GM18870 (cell line): ENCODE results near the gene ZFP57.
"Not testable (repeated sequence)": the region's sequence is repeated elsewhere in the genome, so short reads cannot be mapped to it uniquely, and the experiment has no call there.

ENCODE experiments used
- ATAC-seq: cut with Tn5 transposase; IDR thresholded peaks from one replicate; pipeline ENCODE4 v1.9.1; 2021; ENCODE audit warnings: moderate library complexity; ENCODE audit not compliant: unreplicated experiment

The ZFP57 gene

DNA sequence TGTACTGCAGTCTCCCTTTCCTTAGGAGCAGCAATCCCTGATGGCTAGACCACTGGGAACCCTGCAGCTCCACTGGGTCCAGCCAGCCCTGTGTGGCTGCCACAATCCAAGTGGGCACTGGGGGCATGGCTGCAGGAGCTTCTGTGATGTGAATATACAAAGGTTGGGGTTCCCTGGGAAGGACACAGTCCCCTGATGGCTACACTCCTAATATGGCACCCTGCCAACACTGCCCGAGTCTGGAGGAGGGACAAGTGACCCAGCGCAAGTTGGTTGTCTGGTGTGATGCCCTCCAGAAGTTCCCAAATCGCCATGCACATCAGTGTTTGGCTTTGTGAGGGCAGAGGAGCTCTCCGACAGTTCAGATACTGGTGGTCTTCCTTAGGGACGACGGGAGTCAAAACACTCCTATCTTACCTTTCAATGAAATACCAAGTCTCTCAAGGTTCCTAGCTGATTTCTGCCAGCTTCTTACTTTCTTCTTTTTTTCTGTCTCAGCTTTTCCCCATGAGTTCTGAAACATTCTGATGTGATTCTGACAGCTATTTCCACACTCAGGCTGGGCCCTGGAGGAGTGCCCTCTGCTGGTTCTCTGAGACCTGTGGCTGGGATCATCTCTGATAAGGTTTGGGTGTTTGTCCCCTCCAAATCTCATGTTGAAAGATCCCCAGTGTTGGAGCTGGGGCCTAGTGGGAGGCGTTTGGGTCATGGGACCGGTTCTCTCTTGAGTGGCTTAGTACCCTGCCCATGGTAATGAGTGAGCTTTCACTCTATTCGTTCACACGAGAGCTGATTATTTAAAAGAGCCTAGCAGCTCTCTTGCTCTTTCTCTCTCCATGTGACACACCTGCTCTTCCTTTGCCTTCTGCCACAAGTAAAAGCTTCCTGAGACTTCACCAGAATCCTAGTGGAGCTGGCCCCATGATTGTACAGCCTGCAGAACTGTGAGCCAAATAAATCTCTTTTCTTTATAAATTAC, 15.5 kb upstream of the ZFP57 start:
- ATAC-seq = no peak

GRCh38 chr6:29694637-29695036, 13.7 kb upstream of the ZFP57 start:
- no peak for ATAC-seq

DNA sequence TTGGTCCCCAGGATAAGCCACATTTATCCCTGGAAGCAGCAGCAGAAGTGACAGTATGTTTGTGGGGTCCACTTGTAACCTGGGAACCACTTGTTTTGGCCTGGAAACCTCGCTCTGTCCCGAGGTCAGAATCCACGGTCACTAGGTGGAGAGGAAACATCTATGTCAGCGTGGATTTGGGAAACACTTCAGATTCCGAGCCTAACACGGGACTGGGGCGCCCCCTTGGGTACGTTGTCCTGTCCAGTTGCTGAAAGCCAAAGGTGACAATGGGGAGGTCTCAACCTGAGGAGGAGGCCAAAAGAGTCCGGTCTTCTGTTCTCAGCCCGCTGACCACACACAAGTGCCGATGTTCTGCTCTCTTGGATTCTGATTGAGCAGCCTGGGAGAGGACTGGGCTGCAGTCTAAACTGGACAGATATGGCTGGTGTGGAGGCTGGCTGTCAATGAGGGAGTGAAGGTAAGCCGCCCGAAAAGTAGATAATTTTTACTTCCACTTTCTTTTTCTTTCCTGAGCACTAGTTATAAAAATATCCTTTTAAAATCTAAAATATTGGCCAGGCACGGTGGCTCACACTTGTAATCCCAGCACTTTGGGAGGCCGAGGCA, 4.9 kb upstream of the ZFP57 start:
- no peak for ATAC-seq

- ATAC-seq = no peak
Observed at GRCh38 chr6:29681811-29682210, 859 bp upstream of the ZFP57 start.

DNA sequence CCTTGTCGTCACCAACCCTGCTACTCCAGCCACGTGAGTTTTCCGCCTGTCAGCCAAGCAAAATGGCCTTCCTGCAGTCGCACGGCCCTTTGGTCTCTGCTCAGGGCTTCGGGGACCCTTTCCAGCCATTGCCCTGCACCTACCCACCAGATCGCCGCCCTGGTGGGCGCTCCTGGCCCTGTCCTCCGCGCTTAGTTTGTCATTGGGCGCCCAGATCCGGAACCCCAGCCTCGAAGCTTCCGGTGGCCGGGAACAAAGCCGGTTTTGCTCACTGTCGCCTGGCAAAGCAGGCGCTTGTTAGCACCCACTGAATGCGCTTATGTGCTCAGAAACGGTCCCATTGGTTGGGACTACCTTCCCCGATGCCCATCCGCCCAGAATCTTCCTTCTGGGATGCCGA, 536 bp downstream of the ZFP57 start:
- no peak for ATAC-seq

- ATAC-seq = no peak
Observed at GRCh38 chr6:29679962-29680361, 990 bp downstream of the ZFP57 start.

- no peak for ATAC-seq
Observed at GRCh38 chr6:29678114-29678513, 2.8 kb downstream of the ZFP57 start.

DNA sequence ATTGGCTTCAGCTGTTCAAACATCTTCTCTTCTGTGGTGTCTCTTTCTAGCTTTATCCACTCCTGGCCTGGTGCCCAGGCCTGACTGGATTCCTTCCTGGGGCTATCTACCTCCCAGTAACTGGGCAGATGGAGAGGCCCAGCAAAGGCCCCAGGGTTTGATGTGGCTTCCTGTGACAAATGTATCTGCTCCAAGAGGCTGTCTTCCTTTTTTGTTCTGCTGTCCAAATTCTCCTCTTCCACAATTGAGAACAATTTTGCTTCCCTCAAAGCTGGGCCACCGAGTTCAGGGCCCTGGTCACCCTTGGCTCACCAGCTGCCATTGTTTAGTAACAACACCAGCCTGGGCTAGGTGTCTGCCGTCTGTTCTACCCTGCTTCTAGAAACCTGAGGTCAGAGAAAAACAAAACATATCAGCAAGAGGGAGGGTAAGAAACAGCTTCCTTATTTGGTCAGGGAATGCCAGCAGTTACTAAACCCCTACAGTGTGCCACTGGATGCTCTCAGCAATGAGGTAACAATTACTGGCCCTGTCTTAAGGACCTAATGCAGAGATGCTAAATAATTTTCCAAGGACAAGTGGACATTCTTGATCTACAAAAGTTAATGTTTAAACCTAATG, 3.9 kb downstream of the ZFP57 start:
- no peak for ATAC-seq

GRCh38 chr6:29675561-29675960, 5.4 kb downstream of the ZFP57 start:
- no peak for ATAC-seq

- no peak for ATAC-seq
Observed at GRCh38 chr6:29674008-29674407, 6.9 kb downstream of the ZFP57 start.

DNA sequence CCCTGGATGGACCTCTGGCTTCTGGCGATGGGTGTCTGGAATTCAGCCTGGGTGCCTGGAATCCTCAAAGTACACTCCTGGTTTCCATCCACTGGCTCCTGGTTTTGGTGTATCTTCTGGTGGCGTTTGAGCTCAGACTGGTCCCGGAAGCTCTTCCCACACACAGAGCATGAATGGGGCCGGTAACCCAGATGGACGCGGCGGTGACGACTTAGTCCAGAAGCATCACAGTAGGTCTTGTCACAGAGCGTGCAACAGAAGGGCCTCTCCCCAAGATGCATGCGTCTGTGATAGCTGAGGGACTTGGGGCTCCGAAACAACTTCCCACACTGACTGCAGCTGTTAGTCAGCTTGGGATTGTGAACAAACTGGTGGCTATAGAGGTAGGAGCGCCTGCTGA, 7.8 kb downstream of the ZFP57 start:
- ATAC-seq = no peak

DNA sequence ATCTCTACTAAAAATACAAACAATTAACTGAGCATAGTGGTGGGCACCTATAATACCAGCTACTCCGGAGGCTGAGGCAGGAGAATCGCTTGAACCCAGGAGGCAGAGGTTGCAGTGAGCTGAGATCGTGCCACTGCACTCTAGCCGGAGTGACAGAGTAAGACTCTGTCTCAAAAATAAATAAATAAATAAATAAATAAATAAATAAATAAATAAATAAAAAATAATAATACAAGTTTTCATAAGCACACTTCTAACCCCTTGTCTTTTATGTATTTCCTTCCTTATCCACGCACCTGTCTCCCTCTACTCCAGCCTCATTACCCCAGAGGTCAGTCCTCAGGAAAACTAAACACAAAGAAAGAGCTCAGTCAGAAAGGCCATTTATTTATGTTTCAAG, 8.8 kb downstream of the ZFP57 start:
- not testable (repeated sequence) for ATAC-seq

DNA sequence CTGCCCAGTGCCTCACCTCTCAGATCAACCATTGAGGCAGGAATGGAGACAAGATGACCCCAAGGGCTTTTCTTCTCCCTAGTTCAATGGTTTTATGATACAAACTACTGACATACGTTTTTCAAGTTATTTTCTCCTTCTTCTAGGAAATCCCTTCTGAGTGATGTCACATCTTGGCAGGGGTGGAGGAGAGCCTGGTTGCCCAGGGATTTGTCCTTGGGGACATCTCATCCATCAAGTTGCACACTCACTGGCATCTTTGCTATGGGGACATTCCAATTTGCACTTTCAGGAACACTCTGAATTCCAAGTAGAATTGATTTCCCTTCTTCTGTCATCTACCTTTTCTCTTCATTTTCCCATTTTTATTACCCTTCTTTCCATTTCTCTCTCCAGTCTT, 9.9 kb downstream of the ZFP57 start:
- no peak for ATAC-seq

- ATAC-seq = no peak
Observed at GRCh38 chr6:29667158-29667557, 13.8 kb downstream of the ZFP57 start.

GRCh38 chr6:29666826-29667130, 14.2 kb downstream of the ZFP57 start:
- no peak for ATAC-seq

- no peak for ATAC-seq
Observed at GRCh38 chr6:29665942-29666825, 14.8 kb downstream of the ZFP57 start.

GRCh38 chr6:29663300-29664042, 17.5 kb downstream of the ZFP57 start:
- ATAC-seq = no peak

- ATAC-seq = not testable (repeated sequence)
Observed at GRCh38 chr6:29661502-29662141, 19.3 kb downstream of the ZFP57 start.

- ATAC-seq = no peak
Observed at GRCh38 chr6:29661071-29661470, 19.9 kb downstream of the ZFP57 start.

GRCh38 chr6:29656798-29657197, 24.2 kb downstream of the ZFP57 start, which contains the start of gene MOG:
Gene MOG (plus strand): TSS chr6:29657092. CDS start chr6:29657210, 118 bp downstream.
- ATAC-seq = no peak
